ENCODE data around the gene FBXL2.

The FBXL2 gene

GRCh38 chr3:33420966-33421365, 143.7 kb downstream of the FBXL2 start:
- Histone ChIP-seq H3K36me3 (ENCODE audit: control insufficient read depth in 2 of 2, insufficient read depth in 1 of 2, low read length in 2 of 2) (peaks cover 19 to 42% of the 10 kb centered on the region in 2 experiments), H3K4me1 (ENCODE audit: control insufficient read depth, insufficient read depth, low read length) (no peaks in the 10 kb centered on the region), H3K9me3 (ENCODE audit: control insufficient read depth, insufficient read depth, low read depth, low read length) (no peaks in the 10 kb centered on the region), H3K27ac (ENCODE audit: extremely low read depth, low read depth, low read length) (no peak overlapping the region), H3K4me3 (ENCODE audit: low read depth, low read length) (no peak overlapping the region)
- ChIA-PET POLR2A (no interaction called here), CTCF (interaction anchor here (0.7 to 1.0 kb wide), 2 partner anchors 346 to 347 kb away, joined by 3 read pairs; no protein-coding TSS in a partner anchor)
- TF ChIP-seq ZNF398 (tag by site-specific recombination; IDR thresholded peaks at IDR 0.05) (no peak), ZNF138 (tag by site-specific recombination; IDR thresholded peaks at IDR 0.05; ENCODE audit: borderline replicate concordance) (no peak), PRDM1 (tag by site-specific recombination; IDR thresholded peaks at IDR 0.05) (no peak), SETDB1 (IDR thresholded peaks at IDR 0.05; ENCODE audit: insufficient read length, low read length) (no peak), ZBTB49 (tag by site-specific recombination; IDR thresholded peaks at IDR 0.05; ENCODE audit: low read depth) (no peak), ZNF830 (tag by site-specific recombination; IDR thresholded peaks at IDR 0.05; ENCODE audit: low read depth) (no peak), ZNF529 (tag by site-specific recombination; IDR thresholded peaks at IDR 0.05; ENCODE audit: insufficient replicate concordance) (no peak), TCF7L2 (IDR thresholded peaks at IDR 0.05; ENCODE audit: borderline replicate concordance, low read depth, low read length) (no peak), ZNF513 (tag by site-specific recombination; IDR thresholded peaks at IDR 0.05) (no peak), PRDM10 (tag by site-specific recombination; IDR thresholded peaks at IDR 0.05) (no peak), ZNF423 (tag by site-specific recombination; IDR thresholded peaks at IDR 0.05) (no peak), ZNF23 (tag by site-specific recombination; IDR thresholded peaks at IDR 0.05; ENCODE audit: borderline replicate concordance) (no peak), ZBTB8A (tag by site-specific recombination; IDR thresholded peaks at IDR 0.05) (no peak), SP7 (tag by site-specific recombination; IDR thresholded peaks at IDR 0.05) (no peak), ZNF639 (tag by site-specific recombination; IDR thresholded peaks at IDR 0.05) (no peak), ZNF211 (tag by site-specific recombination; IDR thresholded peaks at IDR 0.05; ENCODE audit: low read depth) (no peak), ZNF416 (tag by site-specific recombination; IDR thresholded peaks at IDR 0.05) (no peak)
